GM21360 (cell line): ENCODE results near the gene ALG2.

Experiments
- ATAC-seq: cut with Tn5 transposase; IDR thresholded peaks from one replicate; pipeline ENCODE4 v1.9.1; 2021; ENCODE audit warnings: mild to moderate bottlenecking, moderate library complexity; ENCODE audit not compliant: unreplicated experiment

The ALG2 gene

GRCh38 chr9:99173570-99174504, 47.9 kb downstream of the ALG2 start:
- no peak for ATAC-seq

GRCh38 chr9:99172124-99173091, 49.3 kb downstream of the ALG2 start:
- no peak for ATAC-seq

- ATAC-seq, result no peak
Measured at GRCh38 chr9:99171225-99172123, 50.3 kb downstream of the ALG2 start.

- no peak for ATAC-seq
Measured at GRCh38 chr9:99169982-99170761, 51.6 kb downstream of the ALG2 start.

- no peak for ATAC-seq
Measured at GRCh38 chr9:99169086-99169485, 52.7 kb downstream of the ALG2 start.

GRCh38 chr9:99167694-99168093, 54.0 kb downstream of the ALG2 start:
- peak; percentile 59 for ATAC-seq

- ATAC-seq, result no peak
Measured at GRCh38 chr9:99167119-99167518, 54.6 kb downstream of the ALG2 start.
